ENCODE results near the gene DNAL1.

Gene DNAL1

DNA sequence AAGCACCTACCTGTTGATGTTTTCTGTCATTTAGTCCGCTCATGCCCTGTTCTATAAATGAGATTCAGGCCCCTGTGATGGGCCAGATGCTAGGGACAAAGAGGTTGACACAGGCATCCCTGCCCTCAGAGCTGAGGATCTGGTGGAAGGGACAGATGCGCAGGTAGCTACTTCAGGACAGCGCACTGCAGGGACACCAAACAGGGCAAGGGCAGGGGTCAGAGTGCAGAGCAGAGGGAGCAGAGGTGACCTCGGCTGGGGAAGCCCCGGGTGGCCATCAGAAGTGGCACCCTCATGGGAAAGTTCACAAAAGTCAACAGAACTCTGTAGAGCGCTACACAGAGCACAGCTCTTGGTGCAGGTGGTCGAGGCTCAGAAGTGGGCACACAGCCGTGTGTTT, 75.0 kb downstream of the DNAL1 start:
- peak overlapping the region; percentile 30 for H2AK5ac ChIP-seq (ENCODE audit: low read depth, low read length)
- H3K14ac ChIP-seq (ENCODE audit: low read length) = no peak overlapping the region
- H3K4ac ChIP-seq (ENCODE audit: low read length) = no peak overlapping the region
- H2AFZ ChIP-seq (ENCODE audit: low read length) = no peak overlapping the region
- peaks cover 24% of the 10 kb centered on the region in 2 donors for H3K4me1 ChIP-seq (ENCODE audit: control insufficient read depth in 2 of 2, insufficient read depth in 1 of 2, low read depth in 1 of 2, low read length in 2 of 2)
- peaks cover 8 to 76% of the 10 kb centered on the region in 2 donors for H3K36me3 ChIP-seq (replicated peaks in 1 of 2; ENCODE audit: control insufficient read depth in 2 of 2, insufficient read depth in 2 of 2, low read length in 2 of 2)
- H3K4me2 ChIP-seq (ENCODE audit: insufficient read depth, low read length, poor library complexity, severe bottlenecking) = no peak overlapping the region
- H3K27ac ChIP-seq (replicated peaks; ENCODE audit: low read length) = no peak overlapping the region
- H3K4me3 ChIP-seq (ENCODE audit: low read length in 2 of 2) = no peak overlapping the region
- peak overlapping the region; percentile 69 for H3K18ac ChIP-seq (ENCODE audit: low read length)
- no CpG with 5 or more reads among the region's 8 CpGs for WGBS, 2 donors (ENCODE audit: extremely low coverage in 2 of 2, insufficient read length in 2 of 2, insufficient replicate concordance in 1 of 2)
- no peaks in the 10 kb centered on the region for H3K9me3 ChIP-seq (replicated peaks in 1 of 2; ENCODE audit: control insufficient read depth in 2 of 2, insufficient read depth in 1 of 2, low read depth in 1 of 2, low read length in 2 of 2)
- no peak overlapping the region for H2BK12ac ChIP-seq (ENCODE audit: low read length)
- H3K23ac ChIP-seq (ENCODE audit: low read depth, low read length, poor library complexity) = no peak overlapping the region
- H4K8ac ChIP-seq (ENCODE audit: low read depth, low read length) = no peak overlapping the region
- no peak for DNase-seq (ENCODE audit: low spot score)
- no peak overlapping the region for H2BK15ac ChIP-seq (ENCODE audit: low read length)
- H2BK5ac ChIP-seq (ENCODE audit: low read length) = peak overlapping the region; percentile 5
- H3K9ac ChIP-seq (ENCODE audit: low read depth, low read length, poor library complexity) = no peak overlapping the region
- no peaks in the 10 kb centered on the region for H3K27me3 ChIP-seq (ENCODE audit: control insufficient read depth in 3 of 3, insufficient read depth in 3 of 3, low read depth in 1 of 3, low read length in 3 of 3)
- H4K91ac ChIP-seq (ENCODE audit: low read depth, low read length, poor library complexity) = no peak overlapping the region
- peak overlapping the region; percentile 21 for H2BK120ac ChIP-seq (ENCODE audit: low read depth, low read length)
- peaks cover 3% of the 10 kb centered on the region for H3K79me1 ChIP-seq (ENCODE audit: low read depth, low read length)

DNA sequence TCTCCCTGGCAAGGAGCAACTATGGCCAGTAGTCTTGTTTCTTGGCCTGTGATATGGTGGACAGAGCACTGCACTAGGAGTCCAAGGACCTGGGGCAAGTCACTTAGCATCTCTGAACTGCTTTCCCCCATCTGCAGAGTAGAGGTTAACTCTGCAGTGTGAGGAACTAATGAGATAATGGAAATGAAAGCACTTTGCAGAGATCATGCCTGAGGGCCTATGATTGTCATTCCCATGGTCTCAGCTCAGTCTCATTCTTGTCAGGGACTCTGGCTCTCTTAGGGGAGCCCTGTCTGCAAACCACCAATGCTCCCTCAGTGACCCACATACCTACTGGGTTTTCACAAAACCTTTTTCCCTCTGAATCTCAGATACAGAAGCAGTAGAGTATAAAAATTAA, 75.8 kb downstream of the DNAL1 start:
- Histone ChIP-seq H2BK12ac (ENCODE audit: low read length) (no peak overlapping the region), H4K8ac (ENCODE audit: low read depth, low read length) (no peak overlapping the region), H4K91ac (ENCODE audit: low read depth, low read length, poor library complexity) (no peak overlapping the region), H2AFZ (ENCODE audit: low read length) (no peak overlapping the region), H3K9ac (ENCODE audit: low read depth, low read length, poor library complexity) (no peak overlapping the region), H3K4me3 (ENCODE audit: low read length in 2 of 2) (no peak overlapping the region), H3K9me3 (replicated peaks in 1 of 2; ENCODE audit: control insufficient read depth in 2 of 2, insufficient read depth in 1 of 2, low read depth in 1 of 2, low read length in 2 of 2) (no peaks in the 10 kb centered on the region), H3K79me1 (ENCODE audit: low read depth, low read length) (peaks cover 3% of the 10 kb centered on the region), H3K4me1 (ENCODE audit: control insufficient read depth in 2 of 2, insufficient read depth in 1 of 2, low read depth in 1 of 2, low read length in 2 of 2) (peaks cover 19 to 24% of the 10 kb centered on the region in 2 donors), H3K27ac (replicated peaks; ENCODE audit: low read length) (no peak overlapping the region), H3K36me3 (replicated peaks in 1 of 2; ENCODE audit: control insufficient read depth in 2 of 2, insufficient read depth in 2 of 2, low read length in 2 of 2) (peaks cover 13 to 79% of the 10 kb centered on the region in 2 donors), H3K18ac (ENCODE audit: low read length) (no peak overlapping the region), H3K23ac (ENCODE audit: low read depth, low read length, poor library complexity) (no peak overlapping the region), H3K27me3 (ENCODE audit: control insufficient read depth in 3 of 3, insufficient read depth in 3 of 3, low read depth in 1 of 3, low read length in 3 of 3) (no peaks in the 10 kb centered on the region), H3K14ac (ENCODE audit: low read length) (no peak overlapping the region), H2AK5ac (ENCODE audit: low read depth, low read length) (no peak overlapping the region), H3K4me2 (ENCODE audit: insufficient read depth, low read length, poor library complexity, severe bottlenecking) (no peak overlapping the region), H2BK120ac (ENCODE audit: low read depth, low read length) (no peak overlapping the region), H3K4ac (ENCODE audit: low read length) (no peak overlapping the region), H2BK5ac (ENCODE audit: low read length) (no peak overlapping the region), H2BK15ac (ENCODE audit: low read length) (no peak overlapping the region)
- no peak for DNase-seq (ENCODE audit: low spot score)

DNA sequence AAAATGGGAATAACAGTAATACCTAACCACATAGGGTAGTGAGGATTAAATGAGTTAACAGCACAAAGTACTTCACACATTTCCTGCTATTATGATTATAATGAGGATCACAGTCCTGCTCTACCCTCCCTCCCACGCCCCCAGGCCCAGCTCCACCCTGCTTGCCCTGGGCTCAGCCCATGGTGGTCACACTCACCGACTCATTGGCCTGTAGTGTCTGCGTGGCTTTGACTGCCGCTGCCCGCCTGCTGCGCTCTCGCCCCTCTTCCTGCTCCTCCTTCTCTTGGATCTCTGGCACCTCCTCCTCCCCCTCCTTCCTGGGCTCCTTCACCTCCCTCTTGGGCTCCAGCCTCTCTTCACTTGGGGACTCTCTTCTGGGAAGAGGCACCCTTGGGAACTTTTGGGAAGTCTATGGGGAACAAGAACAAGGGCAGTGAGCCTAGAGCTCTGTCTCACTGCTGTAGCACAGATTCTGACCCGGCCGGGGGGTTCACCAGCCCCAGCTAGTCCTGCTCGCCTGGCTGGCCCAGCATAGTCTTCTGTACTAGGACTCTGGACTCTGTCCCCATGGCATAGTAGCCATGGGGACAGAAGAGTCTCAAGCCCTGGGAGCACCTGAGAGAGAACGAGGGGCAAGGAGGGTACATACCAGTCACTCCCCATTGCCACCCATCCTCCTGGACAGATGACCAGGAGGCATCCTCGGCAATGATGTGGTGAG, 76.5 kb downstream of the DNAL1 start:
- no peak overlapping the region for H3K18ac ChIP-seq (ENCODE audit: low read length)
- no peak overlapping the region for H4K91ac ChIP-seq (ENCODE audit: low read depth, low read length, poor library complexity)
- H3K23ac ChIP-seq (ENCODE audit: low read depth, low read length, poor library complexity) = no peak overlapping the region
- no peak overlapping the region for H3K9ac ChIP-seq (ENCODE audit: low read depth, low read length, poor library complexity)
- no peak overlapping the region for H3K4me3 ChIP-seq (ENCODE audit: low read length in 2 of 2)
- H3K27me3 ChIP-seq (ENCODE audit: control insufficient read depth in 3 of 3, insufficient read depth in 3 of 3, low read depth in 1 of 3, low read length in 3 of 3) = no peaks in the 10 kb centered on the region
- WGBS, 2 donors (ENCODE audit: extremely low coverage in 2 of 2, insufficient read length in 2 of 2, insufficient replicate concordance in 1 of 2) = no CpG with 5 or more reads among the region's 12 CpGs
- H3K14ac ChIP-seq (ENCODE audit: low read length) = no peak overlapping the region
- no peak overlapping the region for H2AK5ac ChIP-seq (ENCODE audit: low read depth, low read length)
- H2AFZ ChIP-seq (ENCODE audit: low read length) = no peak overlapping the region
- H3K36me3 ChIP-seq (replicated peaks in 1 of 2; ENCODE audit: control insufficient read depth in 2 of 2, insufficient read depth in 2 of 2, low read length in 2 of 2) = peaks cover 13 to 80% of the 10 kb centered on the region in 2 donors
- H4K8ac ChIP-seq (ENCODE audit: low read depth, low read length) = no peak overlapping the region
- peaks cover 3% of the 10 kb centered on the region for H3K79me1 ChIP-seq (ENCODE audit: low read depth, low read length)
- no peaks in the 10 kb centered on the region for H3K9me3 ChIP-seq (replicated peaks in 1 of 2; ENCODE audit: control insufficient read depth in 2 of 2, insufficient read depth in 1 of 2, low read depth in 1 of 2, low read length in 2 of 2)
- H2BK15ac ChIP-seq (ENCODE audit: low read length) = no peak overlapping the region
- H2BK5ac ChIP-seq (ENCODE audit: low read length) = no peak overlapping the region
- DNase-seq (ENCODE audit: low spot score) = no peak
- H2BK120ac ChIP-seq (ENCODE audit: low read depth, low read length) = no peak overlapping the region
- no peak overlapping the region for H3K4me2 ChIP-seq (ENCODE audit: insufficient read depth, low read length, poor library complexity, severe bottlenecking)
- peaks cover 17 to 22% of the 10 kb centered on the region in 2 donors for H3K4me1 ChIP-seq (ENCODE audit: control insufficient read depth in 2 of 2, insufficient read depth in 1 of 2, low read depth in 1 of 2, low read length in 2 of 2)
- no peak overlapping the region for H3K27ac ChIP-seq (replicated peaks; ENCODE audit: low read length)
- no peak overlapping the region for H2BK12ac ChIP-seq (ENCODE audit: low read length)
- no peak overlapping the region for H3K4ac ChIP-seq (ENCODE audit: low read length)

DNA sequence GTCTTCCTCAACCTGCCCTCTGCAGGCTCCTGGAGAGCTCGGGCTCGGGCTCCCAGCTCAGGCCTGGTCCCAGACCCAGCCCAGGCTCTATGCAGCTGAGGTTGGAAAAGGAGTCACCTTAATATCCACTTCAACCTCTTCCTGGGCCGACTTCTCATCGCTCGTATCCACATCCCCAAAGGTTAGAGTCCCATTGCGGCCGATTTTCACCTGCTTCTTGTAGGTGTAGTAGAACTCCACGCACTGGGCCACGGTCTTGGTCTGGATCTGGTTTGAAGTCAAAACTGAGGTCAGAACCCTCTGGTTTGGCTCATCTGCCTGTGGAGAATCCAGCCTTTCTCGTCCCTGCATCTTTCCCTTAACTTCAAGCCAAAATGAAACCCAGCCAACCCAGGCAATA, 77.8 kb downstream of the DNAL1 start:
- H4K8ac ChIP-seq (ENCODE audit: low read depth, low read length) = no peak overlapping the region
- H3K79me1 ChIP-seq (ENCODE audit: low read depth, low read length) = no peaks in the 10 kb centered on the region
- no peak overlapping the region for H3K18ac ChIP-seq (ENCODE audit: low read length)
- no peak overlapping the region for H3K14ac ChIP-seq (ENCODE audit: low read length)
- no CpG with 5 or more reads among the region's 10 CpGs for WGBS, 2 donors (ENCODE audit: extremely low coverage in 2 of 2, insufficient read length in 2 of 2, insufficient replicate concordance in 1 of 2)
- H3K9me3 ChIP-seq (replicated peaks in 1 of 2; ENCODE audit: control insufficient read depth in 2 of 2, insufficient read depth in 1 of 2, low read depth in 1 of 2, low read length in 2 of 2) = no peaks in the 10 kb centered on the region
- no peak overlapping the region for H2AK5ac ChIP-seq (ENCODE audit: low read depth, low read length)
- no peak overlapping the region for H3K4ac ChIP-seq (ENCODE audit: low read length)
- no peak overlapping the region for H3K9ac ChIP-seq (ENCODE audit: low read depth, low read length, poor library complexity)
- no peak overlapping the region for H2BK5ac ChIP-seq (ENCODE audit: low read length)
- no peak overlapping the region for H3K27ac ChIP-seq (replicated peaks; ENCODE audit: low read length)
- H3K4me2 ChIP-seq (ENCODE audit: insufficient read depth, low read length, poor library complexity, severe bottlenecking) = no peak overlapping the region
- no peaks in the 10 kb centered on the region for H3K27me3 ChIP-seq (ENCODE audit: control insufficient read depth in 3 of 3, insufficient read depth in 3 of 3, low read depth in 1 of 3, low read length in 3 of 3)
- H3K4me1 ChIP-seq (ENCODE audit: control insufficient read depth in 2 of 2, insufficient read depth in 1 of 2, low read depth in 1 of 2, low read length in 2 of 2) = peaks cover 14 to 17% of the 10 kb centered on the region in 2 donors
- H2BK12ac ChIP-seq (ENCODE audit: low read length) = no peak overlapping the region
- no peak overlapping the region for H4K91ac ChIP-seq (ENCODE audit: low read depth, low read length, poor library complexity)
- H2AFZ ChIP-seq (ENCODE audit: low read length) = no peak overlapping the region
- peaks cover 14 to 83% of the 10 kb centered on the region in 2 donors for H3K36me3 ChIP-seq (replicated peaks in 1 of 2; ENCODE audit: control insufficient read depth in 2 of 2, insufficient read depth in 2 of 2, low read length in 2 of 2)
- no peak overlapping the region for H3K4me3 ChIP-seq (ENCODE audit: low read length in 2 of 2)
- DNase-seq (ENCODE audit: low spot score) = no peak
- no peak overlapping the region for H3K23ac ChIP-seq (ENCODE audit: low read depth, low read length, poor library complexity)
- H2BK120ac ChIP-seq (ENCODE audit: low read depth, low read length) = no peak overlapping the region
- no peak overlapping the region for H2BK15ac ChIP-seq (ENCODE audit: low read length)
